Measurements from ENCODE around the gene IL19. TPM values are rescaled to one million over a fixed set of nuclear protein-coding genes. Genes with fewer than 3 reads are reported as not detected.

Gene IL19
- total RNA-seq, 1 donor from 2014 or later, result not detected

DNA sequence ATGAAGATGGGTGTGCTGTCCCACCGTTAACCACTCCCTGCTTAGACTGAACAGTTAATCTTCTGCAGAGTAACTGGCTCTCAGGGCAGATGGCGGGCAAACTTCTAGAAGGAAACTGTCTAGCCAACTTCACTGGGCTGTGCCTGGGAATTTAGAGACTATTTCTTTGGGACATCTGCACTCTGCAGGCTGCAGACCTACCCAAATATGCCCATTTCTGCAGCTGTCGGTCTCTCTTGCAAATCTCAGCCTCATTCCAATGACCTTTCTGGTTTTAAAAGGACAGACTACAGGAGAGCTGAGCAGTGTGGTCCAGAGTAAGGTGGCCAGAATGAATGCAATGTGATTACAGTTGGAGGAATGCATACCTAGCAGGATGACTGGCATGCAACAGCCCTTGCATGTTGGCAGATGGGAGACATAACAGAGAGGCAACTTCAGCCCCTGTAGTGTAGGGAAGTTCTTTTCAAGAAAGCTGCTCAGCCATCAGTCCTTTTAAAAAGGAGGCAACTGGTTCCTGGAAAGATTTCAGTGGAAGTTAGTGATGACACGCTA lies 68.5 kb downstream of the IL19 start:
- Histone ChIP-seq H3K4me3 (no peak overlapping the region), H3F3A (ENCODE audit: low read depth) (no peaks in the 10 kb centered on the region), H3K4me2 (no peak overlapping the region), H3K4me1 (peaks cover 11% of the 10 kb centered on the region), H3K27me3 (no peaks in the 10 kb centered on the region), H3K27ac (no peak overlapping the region), H4K20me1 (ENCODE audit: low read depth) (no peaks in the 10 kb centered on the region), H2AFZ (replicated peaks) (no peak overlapping the region), H3K36me3 (no peaks in the 10 kb centered on the region), H3K9ac (no peak overlapping the region), H3K9me3 (ENCODE audit: low read depth) (no peaks in the 10 kb centered on the region), H3K79me2 (ENCODE audit: low read depth) (no peaks in the 10 kb centered on the region)
- H3K27me3 Mint-ChIP-seq (ENCODE audit: insufficient read depth, low read depth), result peaks cover 2% of the 10 kb centered on the region
- H3K36me3 Mint-ChIP-seq, result no peaks in the 10 kb centered on the region
- H3K27ac Mint-ChIP-seq, result no peak overlapping the region
- no peak for DNase-seq (ENCODE audit: low spot score)
- peaks cover 24% of the 10 kb centered on the region for H3K4me1 Mint-ChIP-seq
- H3K4me3 Mint-ChIP-seq, result no peak overlapping the region
- TF ChIP-seq EZH2 (IDR thresholded peaks at IDR 0.05) (no peak), EZH2phosphoT487 (IDR thresholded peaks at IDR 0.05) (no peak)
- TF ChIP-seq, protein P1, sequence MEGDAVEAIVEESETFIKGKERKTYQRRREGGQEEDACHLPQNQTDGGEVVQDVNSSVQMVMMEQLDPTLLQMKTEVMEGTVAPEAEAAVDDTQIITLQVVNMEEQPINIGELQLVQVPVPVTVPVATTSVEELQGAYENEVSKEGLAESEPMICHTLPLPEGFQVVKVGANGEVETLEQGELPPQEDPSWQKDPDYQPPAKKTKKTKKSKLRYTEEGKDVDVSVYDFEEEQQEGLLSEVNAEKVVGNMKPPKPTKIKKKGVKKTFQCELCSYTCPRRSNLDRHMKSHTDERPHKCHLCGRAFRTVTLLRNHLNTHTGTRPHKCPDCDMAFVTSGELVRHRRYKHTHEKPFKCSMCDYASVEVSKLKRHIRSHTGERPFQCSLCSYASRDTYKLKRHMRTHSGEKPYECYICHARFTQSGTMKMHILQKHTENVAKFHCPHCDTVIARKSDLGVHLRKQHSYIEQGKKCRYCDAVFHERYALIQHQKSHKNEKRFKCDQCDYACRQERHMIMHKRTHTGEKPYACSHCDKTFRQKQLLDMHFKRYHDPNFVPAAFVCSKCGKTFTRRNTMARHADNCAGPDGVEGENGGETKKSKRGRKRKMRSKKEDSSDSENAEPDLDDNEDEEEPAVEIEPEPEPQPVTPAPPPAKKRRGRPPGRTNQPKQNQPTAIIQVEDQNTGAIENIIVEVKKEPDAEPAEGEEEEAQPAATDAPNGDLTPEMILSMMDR (IDR thresholded peaks at IDR 0.05), result no peak
- H3K9me3 Mint-ChIP-seq, result no peaks in the 10 kb centered on the region

DNA sequence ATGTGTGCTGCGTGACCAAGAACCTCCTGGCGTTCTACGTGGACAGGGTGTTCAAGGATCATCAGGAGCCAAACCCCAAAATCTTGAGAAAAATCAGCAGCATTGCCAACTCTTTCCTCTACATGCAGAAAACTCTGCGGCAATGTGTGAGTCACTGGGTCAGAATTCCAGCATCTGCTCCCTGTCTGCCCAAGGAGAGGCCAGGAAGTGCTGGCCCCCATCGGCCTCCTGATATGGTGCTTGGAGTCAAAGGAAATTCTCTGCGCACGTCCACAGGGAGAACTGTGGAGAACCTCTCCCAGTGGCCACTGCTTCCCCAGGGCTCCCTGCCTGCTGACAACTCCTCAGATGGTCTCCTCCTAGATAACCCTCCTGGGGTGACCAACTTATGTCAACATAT lies 69.3 kb downstream of the IL19 start:
- Histone ChIP-seq H3K79me2 (ENCODE audit: low read depth) (no peaks in the 10 kb centered on the region), H3K4me3 (no peak overlapping the region), H3K4me2 (no peak overlapping the region), H2AFZ (replicated peaks) (no peak overlapping the region), H3K4me1 (peaks cover 11% of the 10 kb centered on the region), H3K36me3 (no peaks in the 10 kb centered on the region), H3K27ac (no peak overlapping the region), H3K9me3 (ENCODE audit: low read depth) (no peaks in the 10 kb centered on the region), H3F3A (ENCODE audit: low read depth) (no peaks in the 10 kb centered on the region), H3K27me3 (no peaks in the 10 kb centered on the region), H3K9ac (no peak overlapping the region), H4K20me1 (ENCODE audit: low read depth) (no peaks in the 10 kb centered on the region)
- no peaks in the 10 kb centered on the region for H3K36me3 Mint-ChIP-seq
- DNase-seq (ENCODE audit: low spot score), result no peak
- H3K27ac Mint-ChIP-seq, result no peak overlapping the region
- no peak overlapping the region for H3K4me3 Mint-ChIP-seq
- peaks cover 24% of the 10 kb centered on the region for H3K4me1 Mint-ChIP-seq
- TF ChIP-seq, protein P1 (IDR thresholded peaks at IDR 0.05), result no peak
- TF ChIP-seq EZH2phosphoT487 (IDR thresholded peaks at IDR 0.05) (no peak), EZH2 (IDR thresholded peaks at IDR 0.05) (no peak)
- no peaks in the 10 kb centered on the region for H3K9me3 Mint-ChIP-seq
- H3K27me3 Mint-ChIP-seq (ENCODE audit: insufficient read depth, low read depth), result peaks cover 2% of the 10 kb centered on the region

DNA sequence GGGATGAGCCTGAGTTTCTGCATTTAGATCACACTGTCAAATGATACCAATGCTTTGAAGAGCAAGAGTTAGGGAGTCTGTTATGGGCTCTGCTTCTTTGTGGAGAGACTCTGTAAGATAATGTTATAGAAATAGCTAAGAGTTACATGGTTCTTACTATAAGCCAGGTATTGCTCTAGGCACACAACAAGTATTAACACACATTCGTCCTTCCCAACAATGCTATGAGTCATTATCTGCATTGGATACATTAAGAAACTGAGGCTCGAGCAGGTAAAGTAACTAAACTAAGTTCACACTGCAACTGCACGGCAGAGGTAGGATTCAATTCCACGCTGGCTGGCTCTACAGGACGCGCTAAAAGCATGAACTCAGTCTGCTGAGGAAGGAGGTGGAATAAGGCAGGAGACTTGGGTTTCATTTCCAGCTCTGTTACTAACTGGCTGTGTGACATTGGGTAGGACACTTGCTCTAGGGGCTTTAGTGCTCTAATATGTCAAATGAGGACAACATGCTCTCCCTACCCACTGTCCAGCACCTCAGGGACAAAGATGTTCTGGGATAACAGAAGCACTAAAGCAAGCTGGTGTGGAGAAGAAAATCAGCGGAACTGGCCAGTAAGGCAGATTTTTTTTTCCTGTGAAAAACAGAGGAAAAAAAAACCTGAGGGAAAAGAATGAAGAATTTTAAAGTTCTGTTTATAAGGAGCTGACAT lies 71.2 kb downstream of the IL19 start:
- no peaks in the 10 kb centered on the region for H3K36me3 Mint-ChIP-seq
- TF ChIP-seq, protein P1 (IDR thresholded peaks at IDR 0.05), result no peak
- no peak for TF ChIP-seq EZH2phosphoT487 (IDR thresholded peaks at IDR 0.05)
- no peaks in the 10 kb centered on the region for H3K9me3 ChIP-seq (ENCODE audit: low read depth)
- DNase-seq (ENCODE audit: low spot score), result no peak
- H3K27ac ChIP-seq, result no peak overlapping the region
- H3K4me1 ChIP-seq, result peaks cover 11% of the 10 kb centered on the region
- no peak overlapping the region for H2AFZ ChIP-seq (replicated peaks)
- H3K27ac Mint-ChIP-seq, result peak overlapping the region; percentile 26
- H3K4me2 ChIP-seq, result no peak overlapping the region
- no peaks in the 10 kb centered on the region for H3K27me3 Mint-ChIP-seq (ENCODE audit: insufficient read depth, low read depth)
- H3K36me3 ChIP-seq, result no peaks in the 10 kb centered on the region
- H3K9ac ChIP-seq, result no peak overlapping the region
- H4K20me1 ChIP-seq (ENCODE audit: low read depth), result no peaks in the 10 kb centered on the region
- no peaks in the 10 kb centered on the region for H3K9me3 Mint-ChIP-seq
- H3K4me1 Mint-ChIP-seq, result peaks cover 24% of the 10 kb centered on the region
- H3F3A ChIP-seq (ENCODE audit: low read depth), result no peaks in the 10 kb centered on the region
- H3K4me3 Mint-ChIP-seq, result no peak overlapping the region
- H3K27me3 ChIP-seq, result no peaks in the 10 kb centered on the region
- H3K79me2 ChIP-seq (ENCODE audit: low read depth), result no peaks in the 10 kb centered on the region
- H3K4me3 ChIP-seq, result no peak overlapping the region
